ENCODE measurements around the gene OFD1.

OFD1 gene

GRCh38 chrX:13760426-13760825 is 25.9 kb downstream of the OFD1 start:
- H3K27ac ChIP-seq (ENCODE audit: low read depth, low read length), result no peak overlapping the region
- peaks cover 12% of the 10 kb centered on the region for H3K36me3 ChIP-seq (ENCODE audit: insufficient read depth, low read length)
- H3K27me3 ChIP-seq (ENCODE audit: control insufficient read depth in 1 of 2, insufficient read depth in 2 of 2, low read length in 2 of 2), result peaks cover 0 to 5% of the 10 kb centered on the region in 2 donors
- peaks cover 4% of the 10 kb centered on the region for H3K4me1 ChIP-seq (ENCODE audit: insufficient read depth, low read length)
- no peaks in the 10 kb centered on the region for H3K9me3 ChIP-seq (ENCODE audit: low read length)
- no peak overlapping the region for H3K4me3 ChIP-seq (ENCODE audit: low read depth in 1 of 2, low read length in 2 of 2)
- no peak overlapping the region for H3K9ac ChIP-seq (ENCODE audit: low read length)

GRCh38 chrX:13761606-13762414 is 27.3 kb downstream of the OFD1 start:
- no peak overlapping the region for H3K27ac ChIP-seq (ENCODE audit: low read depth, low read length)
- peaks cover 3% of the 10 kb centered on the region for H3K4me1 ChIP-seq (ENCODE audit: insufficient read depth, low read length)
- peaks cover 0 to 5% of the 10 kb centered on the region in 2 donors for H3K27me3 ChIP-seq (ENCODE audit: control insufficient read depth in 1 of 2, insufficient read depth in 2 of 2, low read length in 2 of 2)
- H3K4me3 ChIP-seq (ENCODE audit: low read depth in 1 of 2, low read length in 2 of 2), result no peak overlapping the region
- H3K9ac ChIP-seq (ENCODE audit: low read length), result no peak overlapping the region
- no peaks in the 10 kb centered on the region for H3K9me3 ChIP-seq (ENCODE audit: low read length)
- H3K36me3 ChIP-seq (ENCODE audit: insufficient read depth, low read length), result peaks cover 12% of the 10 kb centered on the region

- no peak overlapping the region for H3K4me3 ChIP-seq (ENCODE audit: low read depth in 1 of 2, low read length in 2 of 2)
- H3K27me3 ChIP-seq (ENCODE audit: control insufficient read depth in 1 of 2, insufficient read depth in 2 of 2, low read length in 2 of 2), result peaks cover 0 to 3% of the 10 kb centered on the region in 2 donors
- H3K36me3 ChIP-seq (ENCODE audit: insufficient read depth, low read length), result peaks cover 19% of the 10 kb centered on the region
- no peaks in the 10 kb centered on the region for H3K9me3 ChIP-seq (ENCODE audit: low read length)
- no peak overlapping the region for H3K9ac ChIP-seq (ENCODE audit: low read length)
- H3K4me1 ChIP-seq (ENCODE audit: insufficient read depth, low read length), result no peaks in the 10 kb centered on the region
- H3K27ac ChIP-seq (ENCODE audit: low read depth, low read length), result no peak overlapping the region
These were observed 28.9 kb downstream of the OFD1 start for GRCh38 chrX:13763489-13763888.

GRCh38 chrX:13764281-13764680 is 29.7 kb downstream of the OFD1 start:
- peaks cover 18% of the 10 kb centered on the region for H3K36me3 ChIP-seq (ENCODE audit: insufficient read depth, low read length)
- H3K27me3 ChIP-seq (ENCODE audit: control insufficient read depth in 1 of 2, insufficient read depth in 2 of 2, low read length in 2 of 2), result no peaks in the 10 kb centered on the region
- no peak overlapping the region for H3K9ac ChIP-seq (ENCODE audit: low read length)

GRCh38 chrX:13764765-13765164 is 30.2 kb downstream of the OFD1 start:
- peaks cover 19% of the 10 kb centered on the region for H3K36me3 ChIP-seq (ENCODE audit: insufficient read depth, low read length)
- H3K9me3 ChIP-seq (ENCODE audit: low read length), result no peaks in the 10 kb centered on the region
- H3K27ac ChIP-seq (ENCODE audit: low read depth, low read length), result no peak overlapping the region

More at GRCh38 chrX:13764281-13764680, 29.7 kb downstream of the OFD1 start:
- Histone ChIP-seq H3K4me1 (ENCODE audit: insufficient read depth, low read length) (no peaks in the 10 kb centered on the region), H3K9me3 (ENCODE audit: low read length) (no peaks in the 10 kb centered on the region), H3K27ac (ENCODE audit: low read depth, low read length) (no peak overlapping the region), H3K4me3 (ENCODE audit: low read depth in 1 of 2, low read length in 2 of 2) (no peak overlapping the region)

GRCh38 chrX:13768939-13769338 is 34.4 kb downstream of the OFD1 start:
- H3K4me3 ChIP-seq (ENCODE audit: low read depth in 1 of 2, low read length in 2 of 2), result no peak overlapping the region
- no peaks in the 10 kb centered on the region for H3K9me3 ChIP-seq (ENCODE audit: low read length)
- no peaks in the 10 kb centered on the region for H3K27me3 ChIP-seq (ENCODE audit: control insufficient read depth in 1 of 2, insufficient read depth in 2 of 2, low read length in 2 of 2)
- H3K9ac ChIP-seq (ENCODE audit: low read length), result no peak overlapping the region
- H3K4me1 ChIP-seq (ENCODE audit: insufficient read depth, low read length), result no peaks in the 10 kb centered on the region
- no peak overlapping the region for H3K27ac ChIP-seq (ENCODE audit: low read depth, low read length)
- peaks cover 23% of the 10 kb centered on the region for H3K36me3 ChIP-seq (ENCODE audit: insufficient read depth, low read length)

More at GRCh38 chrX:13764765-13765164, 30.2 kb downstream of the OFD1 start:
- Histone ChIP-seq H3K9ac (ENCODE audit: low read length) (no peak overlapping the region), H3K4me3 (ENCODE audit: low read depth in 1 of 2, low read length in 2 of 2) (no peak overlapping the region), H3K27me3 (ENCODE audit: control insufficient read depth in 1 of 2, insufficient read depth in 2 of 2, low read length in 2 of 2) (no peaks in the 10 kb centered on the region), H3K4me1 (ENCODE audit: insufficient read depth, low read length) (no peaks in the 10 kb centered on the region)

GRCh38 chrX:13770013-13770535 is 35.5 kb downstream of the OFD1 start:
- Histone ChIP-seq H3K36me3 (ENCODE audit: insufficient read depth, low read length) (peaks cover 27% of the 10 kb centered on the region), H3K9ac (ENCODE audit: low read length) (no peak overlapping the region), H3K9me3 (ENCODE audit: low read length) (no peaks in the 10 kb centered on the region), H3K4me1 (ENCODE audit: insufficient read depth, low read length) (no peaks in the 10 kb centered on the region), H3K27ac (ENCODE audit: low read depth, low read length) (no peak overlapping the region), H3K27me3 (ENCODE audit: control insufficient read depth in 1 of 2, insufficient read depth in 2 of 2, low read length in 2 of 2) (no peaks in the 10 kb centered on the region), H3K4me3 (ENCODE audit: low read depth in 1 of 2, low read length in 2 of 2) (no peak overlapping the region)

GRCh38 chrX:13774696-13775095 is 40.1 kb downstream of the OFD1 start:
- H3K9me3 ChIP-seq (ENCODE audit: low read length), result no peaks in the 10 kb centered on the region
- H3K36me3 ChIP-seq (ENCODE audit: insufficient read depth, low read length), result peaks cover 15% of the 10 kb centered on the region
- no peaks in the 10 kb centered on the region for H3K27me3 ChIP-seq (ENCODE audit: control insufficient read depth in 1 of 2, insufficient read depth in 2 of 2, low read length in 2 of 2)
- no peak overlapping the region for H3K9ac ChIP-seq (ENCODE audit: low read length)
- H3K4me1 ChIP-seq (ENCODE audit: insufficient read depth, low read length), result no peaks in the 10 kb centered on the region
- no peak overlapping the region for H3K27ac ChIP-seq (ENCODE audit: low read depth, low read length)
- H3K4me3 ChIP-seq (ENCODE audit: low read depth in 1 of 2, low read length in 2 of 2), result no peak overlapping the region

GRCh38 chrX:13775837-13776236 is 41.3 kb downstream of the OFD1 start:
- Histone ChIP-seq H3K4me1 (ENCODE audit: insufficient read depth, low read length) (no peaks in the 10 kb centered on the region), H3K4me3 (ENCODE audit: low read depth in 1 of 2, low read length in 2 of 2) (no peak overlapping the region), H3K9ac (ENCODE audit: low read length) (no peak overlapping the region), H3K27ac (ENCODE audit: low read depth, low read length) (no peak overlapping the region), H3K9me3 (ENCODE audit: low read length) (no peaks in the 10 kb centered on the region), H3K36me3 (ENCODE audit: insufficient read depth, low read length) (peaks cover 8% of the 10 kb centered on the region), H3K27me3 (ENCODE audit: control insufficient read depth in 1 of 2, insufficient read depth in 2 of 2, low read length in 2 of 2) (peaks cover 0 to 1% of the 10 kb centered on the region in 2 donors)

- no peak overlapping the region for H3K27ac ChIP-seq (ENCODE audit: low read depth, low read length)
- no peaks in the 10 kb centered on the region for H3K4me1 ChIP-seq (ENCODE audit: insufficient read depth, low read length)
- H3K9me3 ChIP-seq (ENCODE audit: low read length), result no peaks in the 10 kb centered on the region
- H3K4me3 ChIP-seq (ENCODE audit: low read depth in 1 of 2, low read length in 2 of 2), result no peak overlapping the region
- H3K36me3 ChIP-seq (ENCODE audit: insufficient read depth, low read length), result peaks cover 8% of the 10 kb centered on the region
- H3K27me3 ChIP-seq (ENCODE audit: control insufficient read depth in 1 of 2, insufficient read depth in 2 of 2, low read length in 2 of 2), result peaks cover 0 to 5% of the 10 kb centered on the region in 2 donors
- no peak overlapping the region for H3K9ac ChIP-seq (ENCODE audit: low read length)
These were observed 41.8 kb downstream of the OFD1 start for GRCh38 chrX:13776387-13776786.

- no peaks in the 10 kb centered on the region for H3K4me1 ChIP-seq (ENCODE audit: insufficient read depth, low read length)
- H3K9me3 ChIP-seq (ENCODE audit: low read length), result no peaks in the 10 kb centered on the region
- H3K27ac ChIP-seq (ENCODE audit: low read depth, low read length), result no peak overlapping the region
- no peak overlapping the region for H3K4me3 ChIP-seq (ENCODE audit: low read depth in 1 of 2, low read length in 2 of 2)
- peaks cover 0 to 8% of the 10 kb centered on the region in 2 donors for H3K27me3 ChIP-seq (ENCODE audit: control insufficient read depth in 1 of 2, insufficient read depth in 2 of 2, low read length in 2 of 2)
- peaks cover 4% of the 10 kb centered on the region for H3K36me3 ChIP-seq (ENCODE audit: insufficient read depth, low read length)
- H3K9ac ChIP-seq (ENCODE audit: low read length), result no peak overlapping the region
These were observed 44.4 kb downstream of the OFD1 start for GRCh38 chrX:13778916-13779315.
